GM10266 (cell line): ENCODE measurements around the gene USP31.

ENCODE experiments used
- DNase-seq: peaks from one replicate; pipeline ENCODE4 v3.0.0; 2012; ENCODE audit errors: extremely low spot score
- TF ChIP-seq, protein P1 (sequence below): IDR thresholded peaks from 2 replicates; pipeline ENCODE4 v1.5.1; 2012; ENCODE audit warnings: mild to moderate bottlenecking, low read depth; ENCODE audit not compliant: control insufficient read depth, insufficient read depth; ENCODE audit errors: missing control alignments

The USP31 gene

GRCh38 chr16:23110257-23110899, 38.9 kb downstream of the USP31 start:
- TF ChIP-seq, protein P1, sequence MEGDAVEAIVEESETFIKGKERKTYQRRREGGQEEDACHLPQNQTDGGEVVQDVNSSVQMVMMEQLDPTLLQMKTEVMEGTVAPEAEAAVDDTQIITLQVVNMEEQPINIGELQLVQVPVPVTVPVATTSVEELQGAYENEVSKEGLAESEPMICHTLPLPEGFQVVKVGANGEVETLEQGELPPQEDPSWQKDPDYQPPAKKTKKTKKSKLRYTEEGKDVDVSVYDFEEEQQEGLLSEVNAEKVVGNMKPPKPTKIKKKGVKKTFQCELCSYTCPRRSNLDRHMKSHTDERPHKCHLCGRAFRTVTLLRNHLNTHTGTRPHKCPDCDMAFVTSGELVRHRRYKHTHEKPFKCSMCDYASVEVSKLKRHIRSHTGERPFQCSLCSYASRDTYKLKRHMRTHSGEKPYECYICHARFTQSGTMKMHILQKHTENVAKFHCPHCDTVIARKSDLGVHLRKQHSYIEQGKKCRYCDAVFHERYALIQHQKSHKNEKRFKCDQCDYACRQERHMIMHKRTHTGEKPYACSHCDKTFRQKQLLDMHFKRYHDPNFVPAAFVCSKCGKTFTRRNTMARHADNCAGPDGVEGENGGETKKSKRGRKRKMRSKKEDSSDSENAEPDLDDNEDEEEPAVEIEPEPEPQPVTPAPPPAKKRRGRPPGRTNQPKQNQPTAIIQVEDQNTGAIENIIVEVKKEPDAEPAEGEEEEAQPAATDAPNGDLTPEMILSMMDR: no peak
- no peak for DNase-seq

GRCh38 chr16:23107936-23108335, 41.3 kb downstream of the USP31 start:
- no peak for DNase-seq
- TF ChIP-seq, protein P1: no peak

GRCh38 chr16:23107117-23107516, 42.1 kb downstream of the USP31 start:
- TF ChIP-seq, protein P1: no peak
- no peak for DNase-seq

DNA sequence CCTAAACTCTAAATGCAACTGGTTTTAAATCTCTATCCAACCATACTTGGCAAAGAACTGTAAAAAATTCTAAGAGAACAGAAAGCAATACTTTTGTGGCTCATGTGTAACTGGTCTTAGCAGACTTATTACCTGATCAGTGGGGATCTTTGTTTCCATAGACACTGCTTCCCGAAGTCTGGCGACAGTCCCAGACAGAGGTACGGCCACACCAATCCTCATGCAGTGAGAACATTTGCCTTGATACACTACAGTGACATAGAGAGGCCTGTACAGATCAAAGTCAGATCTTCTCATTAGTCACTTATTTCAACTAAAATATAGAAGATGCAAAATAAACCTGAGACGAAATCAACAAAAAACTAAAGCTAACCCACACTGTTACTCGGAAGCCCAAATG, 43.9 kb downstream of the USP31 start:
- DNase-seq: no peak
- TF ChIP-seq, protein P1: no peak

DNA sequence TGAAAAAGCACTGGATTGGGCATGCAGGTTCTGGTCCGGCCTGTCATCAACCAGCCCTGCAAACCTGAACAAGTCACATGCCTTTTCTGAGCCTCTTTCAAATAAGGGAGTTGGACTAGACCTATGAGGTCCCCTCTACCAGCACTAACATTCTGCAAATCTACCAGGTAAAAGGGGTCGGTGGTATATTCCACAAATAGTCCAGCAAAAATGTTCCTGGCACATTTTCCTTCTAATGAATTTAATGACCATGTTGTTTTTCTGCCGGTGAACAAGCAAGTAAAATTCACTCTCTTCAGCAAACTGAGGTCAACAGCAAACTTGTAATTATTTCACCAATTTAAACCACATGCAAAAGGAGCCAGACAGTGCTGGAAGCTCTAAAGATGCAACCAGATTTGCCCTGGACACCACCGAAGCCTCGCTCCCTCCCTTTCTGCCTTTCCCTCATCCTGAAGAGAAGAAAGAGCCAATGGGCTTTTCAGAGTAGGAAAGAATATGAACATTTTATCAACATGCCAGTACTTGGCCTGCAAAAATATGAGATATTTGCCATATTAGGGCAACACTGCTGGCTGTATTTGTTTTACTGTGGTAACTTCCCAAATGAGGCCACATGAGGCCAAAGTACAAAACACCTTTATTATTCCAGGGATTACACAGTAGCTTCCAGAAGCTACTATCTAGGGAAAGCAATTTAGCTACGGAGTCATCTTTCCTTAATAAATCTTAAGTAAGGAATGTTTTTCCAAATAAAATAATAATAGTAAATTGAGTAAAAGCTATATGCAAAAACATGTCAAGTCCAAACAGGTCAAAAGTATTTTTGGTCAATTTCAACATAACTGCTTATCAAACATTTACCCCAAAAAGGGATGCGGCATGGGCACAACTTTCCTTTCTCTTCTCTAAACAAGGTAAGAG, 45.0 kb downstream of the USP31 start:
- TF ChIP-seq, protein P1: no peak
- DNase-seq: no peak

- no peak for DNase-seq
- TF ChIP-seq, protein P1: no peak
These were observed 45.6 kb downstream of the USP31 start for GRCh38 chr16:23103603-23104002.
